HG02884 (cell line): ENCODE measurements around the gene MFF.

ENCODE experiments used
- ATAC-seq: cut with Tn5 transposase; IDR thresholded peaks from one replicate; pipeline ENCODE4 v1.9.1; 2021; ENCODE audit warnings: mild to moderate bottlenecking, moderate library complexity; ENCODE audit not compliant: unreplicated experiment

The MFF gene

GRCh38 chr2:227404585-227405271 lies 79.7 kb downstream of the MFF start:
- no peak for ATAC-seq

- ATAC-seq: peak; percentile 40
Measured at GRCh38 chr2:227406177-227407031, 81.4 kb downstream of the MFF start.
